DMS79 treated with DMSO at 0.1 percent for 48 hours (cell line): ENCODE data around the gene PGBD5.
A peak's percentile ranks its signal among the peaks of the same experiment; 100 is the strongest.
"Not testable (repeated sequence)": the region's sequence is repeated elsewhere in the genome, so short reads cannot be mapped to it uniquely, and the experiment has no call there.

ENCODE experiments used
- DNase-seq: peaks from one replicate; lab custom pipeline; 2025; lab: John Stamatoyannopoulos, UW

PGBD5 gene

GRCh38 chr1:230424391-230425251, 1.5 kb downstream of the PGBD5 start:
- peak; percentile 54 for DNase-seq

- DNase-seq, result peak; percentile 50
These were observed 2.2 kb downstream of the PGBD5 start for GRCh38 chr1:230423951-230424350.

GRCh38 chr1:230423261-230423660, 2.9 kb downstream of the PGBD5 start:
- DNase-seq, result peak; percentile 28

GRCh38 chr1:230422221-230422981, 3.7 kb downstream of the PGBD5 start:
- DNase-seq, result peak; percentile 80

- peak; percentile 26 for DNase-seq
These were observed 4.7 kb downstream of the PGBD5 start for GRCh38 chr1:230421481-230421880.

- DNase-seq, result not testable (repeated sequence)
These were observed 5.8 kb downstream of the PGBD5 start for GRCh38 chr1:230420372-230420771.

- DNase-seq, result no peak
These were observed 9.7 kb downstream of the PGBD5 start for GRCh38 chr1:230416430-230416829.

GRCh38 chr1:230415405-230416132, 10.6 kb downstream of the PGBD5 start:
- no peak for DNase-seq

- no peak for DNase-seq
These were observed 11.4 kb downstream of the PGBD5 start for GRCh38 chr1:230414694-230415093.

- DNase-seq, result no peak
These were observed 12.0 kb downstream of the PGBD5 start for GRCh38 chr1:230414102-230414501.

- DNase-seq, result no peak
These were observed 13.1 kb downstream of the PGBD5 start for GRCh38 chr1:230413061-230413460.

- no peak for DNase-seq
These were observed 17.2 kb downstream of the PGBD5 start for GRCh38 chr1:230408971-230409370.

GRCh38 chr1:230407351-230407750, 18.8 kb downstream of the PGBD5 start:
- DNase-seq, result no peak

GRCh38 chr1:230406727-230407126, 19.4 kb downstream of the PGBD5 start:
- not testable (repeated sequence) for DNase-seq

GRCh38 chr1:230403442-230403841, 22.7 kb downstream of the PGBD5 start:
- no peak for DNase-seq

- DNase-seq, result no peak
These were observed 24.3 kb downstream of the PGBD5 start for GRCh38 chr1:230401763-230402294.

GRCh38 chr1:230401101-230401500, 25.0 kb downstream of the PGBD5 start:
- no peak for DNase-seq

GRCh38 chr1:230400007-230400344, 26.2 kb downstream of the PGBD5 start:
- no peak for DNase-seq

GRCh38 chr1:230399321-230400006, 26.7 kb downstream of the PGBD5 start:
- no peak for DNase-seq

GRCh38 chr1:230398856-230399255, 27.3 kb downstream of the PGBD5 start:
- DNase-seq, result no peak

GRCh38 chr1:230396966-230397365, 29.2 kb downstream of the PGBD5 start:
- no peak for DNase-seq

- no peak for DNase-seq
These were observed 30.2 kb downstream of the PGBD5 start for GRCh38 chr1:230395932-230396331.
